C4-2B (cell line): ENCODE results near the gene TMEM256.

ENCODE experiments used
- ZFX ChIP-seq: fragments of 450-650 bp; IDR thresholded peaks from 2 replicates; pipeline ENCODE4 v1.6.1; 2017
- TF ChIP-seq, protein P1 (sequence below): fragments of 450-650 bp; conservative IDR thresholded peaks from 2 replicates; pipeline ENCODE4 v1.5.1; 2017; ENCODE audit warnings: mild to moderate bottlenecking

DNA sequence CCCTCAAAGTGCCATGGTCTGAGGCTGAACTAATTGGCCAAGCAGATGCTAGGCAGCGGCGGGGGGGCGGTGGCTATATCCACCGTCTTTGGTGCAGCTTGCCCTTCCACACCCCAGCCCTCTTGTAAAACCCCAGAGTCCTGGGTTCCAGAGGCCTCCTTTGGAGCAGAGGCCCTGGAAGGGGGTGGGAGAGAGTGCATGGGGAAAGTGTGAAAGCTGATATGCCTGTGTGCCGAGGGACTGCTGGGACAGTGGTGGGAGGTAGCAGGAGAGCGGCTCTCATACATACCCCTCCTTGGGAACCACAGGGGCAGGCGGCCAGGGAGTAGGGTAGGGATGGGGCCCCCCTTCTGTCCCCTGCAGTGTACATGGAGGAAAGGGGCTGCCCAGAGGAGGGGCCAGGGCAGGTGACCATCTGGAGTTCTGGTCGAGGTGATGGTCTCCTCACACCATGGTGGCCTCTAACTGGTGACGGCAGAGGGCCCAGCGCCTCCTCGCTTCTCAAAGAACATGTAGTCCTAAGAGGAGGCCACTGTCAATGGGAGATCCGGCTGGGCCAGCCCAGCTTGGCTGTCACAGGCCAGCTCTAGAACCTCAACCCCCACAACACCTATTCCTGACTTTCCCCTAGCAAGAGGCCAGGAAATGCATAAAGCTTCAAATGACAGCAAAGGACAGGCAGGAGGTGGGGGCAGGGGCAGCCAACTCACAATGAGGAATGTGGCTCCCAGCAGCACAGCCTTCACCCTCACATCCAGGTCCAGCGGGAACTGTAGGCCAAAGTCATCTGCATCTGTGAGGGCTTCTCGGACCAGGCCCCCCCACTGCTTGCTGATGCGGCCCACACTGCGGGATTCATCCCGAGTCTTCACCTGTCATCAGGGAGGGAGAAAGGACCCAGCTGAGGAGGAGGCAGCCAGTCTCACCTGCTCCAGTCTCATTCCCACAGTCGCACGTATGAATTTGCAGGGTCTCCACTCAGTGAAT, 13.7 kb downstream of the TMEM256 start:
- TF ChIP-seq, protein P1, sequence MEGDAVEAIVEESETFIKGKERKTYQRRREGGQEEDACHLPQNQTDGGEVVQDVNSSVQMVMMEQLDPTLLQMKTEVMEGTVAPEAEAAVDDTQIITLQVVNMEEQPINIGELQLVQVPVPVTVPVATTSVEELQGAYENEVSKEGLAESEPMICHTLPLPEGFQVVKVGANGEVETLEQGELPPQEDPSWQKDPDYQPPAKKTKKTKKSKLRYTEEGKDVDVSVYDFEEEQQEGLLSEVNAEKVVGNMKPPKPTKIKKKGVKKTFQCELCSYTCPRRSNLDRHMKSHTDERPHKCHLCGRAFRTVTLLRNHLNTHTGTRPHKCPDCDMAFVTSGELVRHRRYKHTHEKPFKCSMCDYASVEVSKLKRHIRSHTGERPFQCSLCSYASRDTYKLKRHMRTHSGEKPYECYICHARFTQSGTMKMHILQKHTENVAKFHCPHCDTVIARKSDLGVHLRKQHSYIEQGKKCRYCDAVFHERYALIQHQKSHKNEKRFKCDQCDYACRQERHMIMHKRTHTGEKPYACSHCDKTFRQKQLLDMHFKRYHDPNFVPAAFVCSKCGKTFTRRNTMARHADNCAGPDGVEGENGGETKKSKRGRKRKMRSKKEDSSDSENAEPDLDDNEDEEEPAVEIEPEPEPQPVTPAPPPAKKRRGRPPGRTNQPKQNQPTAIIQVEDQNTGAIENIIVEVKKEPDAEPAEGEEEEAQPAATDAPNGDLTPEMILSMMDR = no peak
- TF ChIP-seq ZFX = no peak
